Natural killer cell (primary cell): Measurements from ENCODE around the gene PCSK5. TPM values are rescaled to one million over a fixed set of nuclear protein-coding genes. Genes with fewer than 3 reads are reported as not detected.

ENCODE experiments used
- ATAC-seq, 3 donors: fragments of 150-1000 bp in 2 of 3; fragments of 200-7000 bp in 1 of 3; cut with Tn5 transposase; 1 replicate in 1 of 3; 2 replicates in 2 of 3; pipeline ENCODE4 v1.10.0; 2021; ENCODE audit warnings: mild to moderate bottlenecking in 2 of 3, moderate library complexity in 2 of 3
- DNase-seq, 2 donors: peaks; one replicate each; pipeline versions ENCODE4 v3.0.0 to v3.0.0-alpha.2; 2013 to 2021; ENCODE audit warnings: mixed read lengths in 1 of 2
- H3K27ac ChIP-seq: one replicate; pipeline ENCODE4 v1.5.1; 2013; ENCODE audit warnings: mild to moderate bottlenecking, low read length
- H3K27me3 ChIP-seq: one replicate; pipeline ENCODE4 v1.6.1; 2013; ENCODE audit warnings: low read length; ENCODE audit not compliant: control insufficient read depth, insufficient read depth
- H3K36me3 ChIP-seq: one replicate; pipeline ENCODE4 v1.6.1; 2013; ENCODE audit warnings: low read length; ENCODE audit not compliant: control insufficient read depth, insufficient read depth
- H3K4me1 ChIP-seq: one replicate; pipeline ENCODE4 v1.6.1; 2013; ENCODE audit warnings: low read length; ENCODE audit not compliant: control insufficient read depth, insufficient read depth
- H3K4me3 ChIP-seq: one replicate; pipeline ENCODE4 v1.5.1; 2013; ENCODE audit warnings: low read length
- H3K9me3 ChIP-seq: one replicate; pipeline ENCODE4 v1.6.1; 2013; ENCODE audit warnings: low read length; ENCODE audit not compliant: control insufficient read depth, insufficient read depth
- H3K27ac Mint-ChIP-seq, 2 donors: one replicate each; pipeline ENCODE4 v1.8.0; 2022; ENCODE audit warnings: mild to moderate bottlenecking in 2 of 2, mixed read lengths in 2 of 2, moderate library complexity in 1 of 2
- H3K27me3 Mint-ChIP-seq, 2 donors: one replicate each; pipeline ENCODE4 v1.8.0; 2022; ENCODE audit warnings: low read depth in 2 of 2, mixed read lengths in 2 of 2
- H3K36me3 Mint-ChIP-seq: one replicate; pipeline ENCODE4 v1.8.0; 2022; ENCODE audit warnings: mixed read lengths
- H3K4me1 Mint-ChIP-seq, 2 donors: one replicate each; pipeline ENCODE4 v1.8.0; 2022; ENCODE audit warnings: mixed read lengths in 2 of 2
- H3K4me3 Mint-ChIP-seq: one replicate; pipeline ENCODE4 v1.8.0; 2022; ENCODE audit warnings: mild to moderate bottlenecking, moderate library complexity, mixed read lengths
- H3K9me3 Mint-ChIP-seq, 2 donors: one replicate each; pipeline ENCODE4 v1.8.0; 2022; ENCODE audit warnings: mixed read lengths in 2 of 2
- whole genome bisulfite sequencing: methylation state at CpG from one replicate; pipeline ENCODE4 v1.1.7; 2013; ENCODE audit warnings: missing lambda C conversion rate; ENCODE audit not compliant: insufficient coverage; 5-methylcytosine and 5-hydroxymethylcytosine counted together
- intact Hi-C: fragments of 100-400 bp; cut with micrococcal nuclease; formaldehyde crosslinking; loops from one replicate; pipeline ENCODE4 v1.14.2; 2022
- total RNA-seq, 4 donors: library from RNA; stranded (reverse); fragments of 120-200 nt in 1 of 4; gene quantifications; one replicate each; pipeline versions ENCODE4 v1.2.3 to v1.2.4, GENCODE V29; 2013 to 2022
- TF ChIP-seq, protein P1 (sequence below): fragments of 200-600 bp; IDR thresholded peaks from one replicate; pipeline ENCODE4 v1.8.0; 2022; ENCODE audit warnings: antibody characterized with exemption

PCSK5 gene
- total RNA-seq, 3 donors from 2014 or later (not counting 1 experiment from before 2014, with no cell fraction given), result 2.4 to 13.2 (median 5.7) TPM

DNA sequence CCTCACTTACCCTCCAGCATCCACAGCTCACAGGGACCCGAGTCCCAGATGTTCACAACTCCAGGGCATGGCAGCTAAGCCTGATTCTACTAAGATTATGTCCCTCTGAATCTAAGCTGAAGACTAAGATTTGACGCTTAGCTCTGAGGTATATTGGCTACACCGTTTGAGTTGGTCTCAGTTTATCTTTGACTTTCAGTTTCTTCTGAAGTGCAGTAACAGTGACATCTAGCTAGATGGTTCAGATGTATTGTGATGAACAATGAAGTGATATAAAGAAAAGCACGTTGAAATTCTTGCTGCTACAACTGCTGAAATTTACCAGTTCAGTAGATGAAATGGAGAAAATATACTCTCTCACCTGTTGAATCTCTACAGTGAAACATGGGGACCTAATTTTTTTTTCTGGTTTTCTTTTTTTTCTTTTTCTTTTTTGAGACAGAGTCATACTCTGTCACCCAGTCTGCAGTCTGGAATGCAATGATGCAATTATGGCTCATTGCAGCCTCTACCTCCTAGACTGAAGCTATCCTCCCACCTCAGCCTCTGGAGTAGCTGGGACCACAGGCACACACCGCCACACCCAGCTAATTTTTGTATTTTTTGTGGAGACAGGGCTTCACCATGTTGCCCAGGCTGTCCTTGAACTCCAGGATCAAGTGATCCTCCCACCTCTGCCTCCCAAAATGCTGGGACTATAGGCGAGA, 488.0 kb downstream of the PCSK5 start:
- no peaks in the 10 kb centered on the region for H3K27me3 ChIP-seq
- no peaks in the 10 kb centered on the region for H3K9me3 Mint-ChIP-seq
- no peak for DNase-seq
- H3K4me1 Mint-ChIP-seq, result no peaks in the 10 kb centered on the region
- no peak overlapping the region for H3K27ac Mint-ChIP-seq
- TF ChIP-seq, protein P1, sequence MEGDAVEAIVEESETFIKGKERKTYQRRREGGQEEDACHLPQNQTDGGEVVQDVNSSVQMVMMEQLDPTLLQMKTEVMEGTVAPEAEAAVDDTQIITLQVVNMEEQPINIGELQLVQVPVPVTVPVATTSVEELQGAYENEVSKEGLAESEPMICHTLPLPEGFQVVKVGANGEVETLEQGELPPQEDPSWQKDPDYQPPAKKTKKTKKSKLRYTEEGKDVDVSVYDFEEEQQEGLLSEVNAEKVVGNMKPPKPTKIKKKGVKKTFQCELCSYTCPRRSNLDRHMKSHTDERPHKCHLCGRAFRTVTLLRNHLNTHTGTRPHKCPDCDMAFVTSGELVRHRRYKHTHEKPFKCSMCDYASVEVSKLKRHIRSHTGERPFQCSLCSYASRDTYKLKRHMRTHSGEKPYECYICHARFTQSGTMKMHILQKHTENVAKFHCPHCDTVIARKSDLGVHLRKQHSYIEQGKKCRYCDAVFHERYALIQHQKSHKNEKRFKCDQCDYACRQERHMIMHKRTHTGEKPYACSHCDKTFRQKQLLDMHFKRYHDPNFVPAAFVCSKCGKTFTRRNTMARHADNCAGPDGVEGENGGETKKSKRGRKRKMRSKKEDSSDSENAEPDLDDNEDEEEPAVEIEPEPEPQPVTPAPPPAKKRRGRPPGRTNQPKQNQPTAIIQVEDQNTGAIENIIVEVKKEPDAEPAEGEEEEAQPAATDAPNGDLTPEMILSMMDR, result no peak
- H3K36me3 ChIP-seq, result no peaks in the 10 kb centered on the region
- intact Hi-C loops, result no loop called here
- no peak overlapping the region for H3K4me3 Mint-ChIP-seq
- H3K27me3 Mint-ChIP-seq, result peaks cover 0 to 2% of the 10 kb centered on the region in 2 donors
- no peaks in the 10 kb centered on the region for H3K9me3 ChIP-seq
- no peaks in the 10 kb centered on the region for H3K4me1 ChIP-seq
- no peak overlapping the region for H3K27ac ChIP-seq
- WGBS, result 80% methylated on average over 6 of the region's 6 CpGs
- H3K4me3 ChIP-seq, result no peak overlapping the region
- H3K36me3 Mint-ChIP-seq, result no peaks in the 10 kb centered on the region
- no peak for ATAC-seq

DNA sequence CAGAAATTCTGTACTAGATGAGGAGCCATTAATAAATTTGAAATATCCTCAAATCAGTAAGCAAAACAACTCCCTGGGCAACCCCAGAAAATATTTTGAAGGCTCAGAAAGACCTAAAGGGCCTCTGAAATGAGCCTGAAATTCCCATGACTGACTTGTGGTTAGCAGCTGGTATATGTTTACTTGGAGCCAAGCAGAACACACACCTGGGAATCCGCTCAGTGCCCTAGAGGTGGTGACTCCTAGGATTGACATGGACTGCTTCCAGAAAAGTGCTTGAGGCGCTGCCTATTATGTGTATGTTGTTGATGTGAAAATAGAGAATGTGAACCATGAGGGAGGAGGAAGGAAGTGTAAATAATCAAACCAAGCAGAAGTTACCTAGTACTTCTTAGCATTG, 489.0 kb downstream of the PCSK5 start:
- 88% methylated on average over 2 of the region's 2 CpGs for WGBS
- Histone ChIP-seq H3K4me1 (no peaks in the 10 kb centered on the region), H3K27me3 (no peaks in the 10 kb centered on the region), H3K36me3 (peaks cover 4% of the 10 kb centered on the region), H3K9me3 (no peaks in the 10 kb centered on the region), H3K27ac (no peak overlapping the region), H3K4me3 (no peak overlapping the region)
- Mint-ChIP-seq H3K9me3 (no peaks in the 10 kb centered on the region), H3K4me3 (no peak overlapping the region), H3K36me3 (no peaks in the 10 kb centered on the region), H3K27ac (no peak overlapping the region), H3K4me1 (no peaks in the 10 kb centered on the region), H3K27me3 (no peaks in the 10 kb centered on the region)
- intact Hi-C loops, result no loop called here
- no peak for ATAC-seq
- TF ChIP-seq, protein P1, result no peak
- DNase-seq, result no peak

DNA sequence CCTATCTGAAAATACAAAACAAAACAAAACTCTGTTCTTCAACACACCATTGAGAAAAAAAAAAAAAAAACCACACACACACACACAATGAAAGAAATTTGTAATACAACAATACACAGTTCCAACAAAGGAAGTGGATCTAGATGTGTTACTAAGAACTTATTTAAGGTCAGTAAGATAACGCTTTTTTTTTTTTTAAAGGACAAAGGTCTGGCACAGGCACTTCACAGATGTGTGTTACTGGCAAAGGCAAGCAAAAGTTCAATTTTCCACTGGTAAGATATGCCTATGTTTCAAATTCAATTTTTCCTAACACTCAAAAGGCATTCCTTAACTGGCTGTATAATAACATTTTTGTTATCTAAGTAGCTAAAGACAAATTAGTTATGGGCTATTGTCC, 500.2 kb downstream of the PCSK5 start:
- H3K27ac Mint-ChIP-seq, result no peak overlapping the region
- WGBS, result 63% methylated on average over 1 of the region's 1 CpG
- no peaks in the 10 kb centered on the region for H3K9me3 Mint-ChIP-seq
- no peak overlapping the region for H3K27ac ChIP-seq
- peaks cover 5% of the 10 kb centered on the region for H3K36me3 Mint-ChIP-seq
- DNase-seq (no peak), ATAC-seq (no peak)
- peaks cover 15% of the 10 kb centered on the region for H3K4me1 ChIP-seq
- intact Hi-C loops, result loop anchor here (5.0 to 10.0 kb wide), 2 partner anchors 67 to 1306 kb away; partner anchors contain the start of genes GCNT1, NMRK1 and OSTF1
- H3K9me3 ChIP-seq, result no peaks in the 10 kb centered on the region
- no peaks in the 10 kb centered on the region for H3K27me3 ChIP-seq
- TF ChIP-seq, protein P1, result no peak
- H3K4me1 Mint-ChIP-seq, result peaks cover 19% of the 10 kb centered on the region in 2 donors
- no peak overlapping the region for H3K4me3 ChIP-seq
- H3K27me3 Mint-ChIP-seq, result no peaks in the 10 kb centered on the region
- H3K36me3 ChIP-seq, result peaks cover 21% of the 10 kb centered on the region
- H3K4me3 Mint-ChIP-seq, result no peak overlapping the region
